GM19324 (cell line): ENCODE data around the gene AKNA.
"Not testable (repeated sequence)": the region's sequence is repeated elsewhere in the genome, so short reads cannot be mapped to it uniquely, and the experiment has no call there.

Experiments
- ATAC-seq: cut with Tn5 transposase; IDR thresholded peaks from one replicate; pipeline ENCODE4 v1.9.1; 2021; ENCODE audit warnings: mild to moderate bottlenecking, moderate library complexity; ENCODE audit not compliant: unreplicated experiment, low FRiP score

AKNA gene

DNA sequence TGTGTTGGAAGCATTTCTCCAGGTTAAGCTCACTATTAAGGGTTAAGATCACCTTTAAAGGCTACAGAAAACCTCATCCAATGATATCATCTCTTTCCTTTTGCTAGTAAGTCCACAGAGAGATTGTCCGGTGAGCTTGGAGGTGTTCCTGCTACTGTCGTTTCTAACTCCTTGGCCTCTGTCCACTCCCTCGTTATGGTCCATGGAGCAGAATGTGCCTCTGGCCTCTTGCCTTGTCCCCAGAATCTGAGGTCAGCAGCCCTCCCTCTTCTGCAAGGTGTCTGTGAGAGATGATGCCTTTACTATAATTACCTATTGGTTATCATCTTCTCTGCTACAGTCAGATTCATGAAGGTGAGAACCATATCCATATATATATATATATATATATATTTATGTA is 43.1 kb downstream of the AKNA start:
- ATAC-seq = no peak

DNA sequence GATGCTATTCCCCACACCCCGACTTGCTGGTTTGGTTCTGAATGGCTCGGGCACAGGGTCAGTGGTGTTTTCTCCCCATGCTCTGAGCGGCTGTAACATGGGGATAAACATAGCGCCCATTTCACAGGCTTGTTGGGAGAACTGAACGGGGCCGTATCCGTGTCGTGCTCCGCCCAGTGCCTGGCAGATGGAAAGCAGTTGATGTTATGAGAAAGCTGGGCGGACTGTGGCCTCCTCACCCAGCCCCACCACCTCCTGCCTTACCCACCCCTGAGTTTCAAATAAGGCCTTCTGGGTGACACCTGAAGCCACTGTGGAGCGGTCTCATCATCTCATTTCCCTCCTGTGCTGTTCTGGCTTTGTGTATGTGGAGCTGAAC is 43.6 kb downstream of the AKNA start:
- ATAC-seq = no peak

DNA sequence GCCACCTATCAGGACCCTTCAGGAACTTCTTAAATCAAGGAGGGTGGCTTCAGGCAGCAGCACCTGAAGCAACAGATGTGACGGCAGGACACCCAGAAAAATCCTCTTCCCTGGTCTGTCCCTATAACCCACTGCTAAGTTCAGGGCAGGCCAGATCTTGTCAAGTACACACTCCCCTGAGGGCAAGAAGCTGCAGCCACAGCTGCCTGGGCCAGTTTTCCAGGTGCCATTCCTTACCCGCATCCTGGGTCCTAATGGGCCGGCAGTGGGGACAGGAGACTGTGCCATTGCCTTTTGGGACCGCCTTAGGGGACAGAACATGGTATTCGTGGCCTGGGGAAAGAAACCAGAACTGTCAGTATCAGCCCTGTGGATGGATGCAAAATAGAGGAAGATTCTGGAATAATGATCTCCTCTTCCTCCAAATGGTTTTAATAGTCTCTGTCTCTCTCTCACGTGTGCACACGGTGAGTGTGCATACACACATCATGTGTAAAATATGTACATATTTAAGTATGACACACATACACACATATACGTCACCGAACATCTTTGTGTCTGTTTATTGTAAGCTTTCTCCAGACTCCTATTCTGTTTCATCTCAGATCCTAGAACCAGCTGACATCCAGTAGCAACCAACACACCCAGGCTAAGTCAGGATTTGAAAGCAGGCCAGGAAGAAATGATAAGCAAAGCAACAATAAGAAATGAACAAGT is 44.2 kb downstream of the AKNA start:
- ATAC-seq = no peak

DNA sequence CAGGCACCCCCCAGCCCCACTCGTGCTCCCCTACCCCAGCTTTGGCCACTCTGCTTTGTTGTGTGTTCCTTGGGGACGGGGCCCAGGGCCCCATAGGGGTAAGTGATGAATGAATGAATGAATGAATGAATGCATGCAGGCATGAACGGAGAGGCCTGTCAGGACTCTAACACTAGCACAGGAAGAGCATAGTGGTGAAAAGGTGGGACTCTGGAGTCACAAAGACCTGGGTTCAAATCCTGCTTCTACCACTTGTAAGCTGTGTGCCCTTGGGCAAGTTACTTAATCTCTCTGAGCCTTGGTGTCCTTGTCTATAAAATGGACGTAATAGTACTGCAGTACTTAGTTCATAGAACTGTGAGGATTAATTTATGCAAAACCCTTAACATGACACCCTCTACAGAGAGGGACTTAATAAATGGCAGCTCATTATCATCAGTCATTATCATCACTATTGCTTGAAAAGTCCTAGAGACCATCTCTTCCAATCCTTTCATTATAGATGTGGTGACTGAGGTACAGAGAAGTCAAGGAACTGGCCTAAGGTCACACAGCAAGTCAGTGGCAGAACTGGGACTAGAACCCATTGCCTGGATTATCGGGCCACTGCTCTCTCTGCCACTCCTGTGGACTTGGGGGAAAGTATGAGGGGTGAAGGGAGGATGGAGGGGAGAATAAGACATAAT is 44.9 kb downstream of the AKNA start:
- no peak for ATAC-seq

DNA sequence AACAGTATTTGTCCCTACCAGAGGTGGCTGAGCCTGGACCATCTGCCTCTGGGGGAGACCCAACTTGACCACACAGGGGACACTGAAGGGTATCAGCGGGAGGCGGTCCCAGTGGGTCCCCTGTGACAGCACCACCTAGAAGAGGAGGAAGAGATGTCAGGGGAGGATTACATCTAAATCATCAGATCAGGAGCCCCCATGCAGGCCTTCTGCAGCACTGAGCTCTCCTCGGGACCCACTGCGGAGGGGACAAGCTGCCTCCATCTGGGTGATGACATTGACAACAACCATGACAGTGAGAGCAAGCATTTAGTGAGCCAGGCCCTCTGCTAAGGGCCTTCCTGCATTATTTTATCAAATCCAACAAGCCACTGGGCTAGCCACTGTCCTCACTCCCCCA is 45.8 kb downstream of the AKNA start:
- no peak for ATAC-seq

DNA sequence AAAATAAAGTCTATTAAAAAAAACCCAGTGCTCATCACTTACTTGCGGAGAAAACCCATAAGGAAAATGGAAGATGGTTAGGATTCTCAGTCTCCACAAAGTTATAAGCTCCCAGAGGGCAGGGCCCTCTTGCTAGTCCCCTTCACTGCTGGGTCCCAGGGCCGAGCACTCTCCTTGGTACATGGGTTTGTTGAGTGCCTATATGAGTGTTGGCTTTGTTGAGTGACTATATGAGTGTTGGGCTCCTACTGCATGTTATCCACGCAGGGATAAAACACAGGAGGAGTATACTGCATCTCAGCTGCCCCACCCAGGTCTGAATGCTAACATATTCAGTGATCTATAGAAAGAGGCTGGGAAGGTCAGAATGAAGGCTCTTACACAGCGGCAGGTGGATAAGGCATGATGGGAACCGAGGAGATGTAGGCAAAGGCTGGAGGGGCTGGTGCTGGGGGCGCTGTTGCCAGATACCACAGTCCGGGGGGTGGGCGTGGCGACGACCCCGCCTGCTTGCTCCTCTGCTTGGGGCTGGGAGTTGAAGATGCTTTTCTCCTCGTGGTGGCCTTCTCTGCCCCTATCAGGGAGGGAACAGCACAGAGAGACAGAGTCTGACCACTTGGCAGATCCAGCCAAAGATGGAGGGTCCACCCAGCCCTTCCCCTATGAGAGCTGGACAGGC is 46.5 kb downstream of the AKNA start:
- no peak for ATAC-seq

DNA sequence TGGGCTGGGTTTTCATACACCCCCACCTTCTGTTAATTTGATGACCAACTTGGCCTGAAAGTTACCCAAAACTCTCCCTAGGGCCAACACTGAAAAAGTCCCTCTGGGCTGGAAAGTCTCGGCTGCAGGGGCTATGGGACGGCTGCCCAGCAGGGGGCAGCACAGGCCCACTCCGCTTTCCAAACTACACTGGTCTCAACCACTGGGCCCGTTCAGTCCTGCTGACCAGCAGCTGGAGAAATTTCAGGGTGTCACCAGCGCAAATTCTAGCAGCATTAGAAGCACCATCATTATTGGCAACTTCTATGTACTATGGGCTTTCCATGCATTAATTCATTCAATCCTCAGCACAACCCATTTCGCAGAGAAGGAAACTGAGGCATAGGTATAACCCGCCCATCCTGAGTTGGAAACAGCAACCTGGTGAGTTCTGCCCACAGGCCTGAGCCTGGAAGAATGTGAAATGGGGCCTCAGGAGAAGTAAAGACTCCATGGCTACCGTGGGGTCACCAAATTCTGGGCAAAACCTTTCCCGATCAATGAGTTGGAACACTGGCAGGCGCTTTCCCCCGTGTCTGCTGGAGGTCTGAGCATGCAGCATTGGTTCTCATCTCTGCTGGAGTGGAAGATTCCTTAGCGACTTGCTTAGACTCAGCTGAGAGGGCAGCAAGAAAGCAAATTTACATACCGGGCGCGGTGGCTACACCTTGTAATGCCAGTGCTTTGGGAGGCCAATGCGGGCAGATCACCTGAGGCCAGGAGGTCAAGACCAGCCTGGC is 48.5 kb downstream of the AKNA start:
- peak; percentile 61 for ATAC-seq

DNA sequence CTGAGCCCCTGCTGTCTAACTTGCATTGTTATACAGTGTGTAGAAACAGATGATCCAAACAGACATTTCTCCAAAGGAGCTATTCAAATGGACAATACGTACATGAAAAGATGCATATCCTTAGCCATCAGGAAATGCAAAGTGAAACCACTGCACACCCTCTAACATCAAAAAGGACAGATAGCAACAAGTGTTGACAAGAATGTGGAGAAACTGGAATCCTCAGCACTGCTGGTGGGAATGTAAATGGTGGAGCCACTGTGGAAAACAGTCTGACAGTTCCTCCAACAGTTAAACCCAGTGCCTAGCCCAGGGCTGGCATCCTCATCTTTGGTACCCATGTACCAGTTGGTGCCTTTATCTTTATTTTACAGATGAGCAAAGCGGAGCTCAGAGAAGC is 49.6 kb downstream of the AKNA start:
- ATAC-seq = no peak

DNA sequence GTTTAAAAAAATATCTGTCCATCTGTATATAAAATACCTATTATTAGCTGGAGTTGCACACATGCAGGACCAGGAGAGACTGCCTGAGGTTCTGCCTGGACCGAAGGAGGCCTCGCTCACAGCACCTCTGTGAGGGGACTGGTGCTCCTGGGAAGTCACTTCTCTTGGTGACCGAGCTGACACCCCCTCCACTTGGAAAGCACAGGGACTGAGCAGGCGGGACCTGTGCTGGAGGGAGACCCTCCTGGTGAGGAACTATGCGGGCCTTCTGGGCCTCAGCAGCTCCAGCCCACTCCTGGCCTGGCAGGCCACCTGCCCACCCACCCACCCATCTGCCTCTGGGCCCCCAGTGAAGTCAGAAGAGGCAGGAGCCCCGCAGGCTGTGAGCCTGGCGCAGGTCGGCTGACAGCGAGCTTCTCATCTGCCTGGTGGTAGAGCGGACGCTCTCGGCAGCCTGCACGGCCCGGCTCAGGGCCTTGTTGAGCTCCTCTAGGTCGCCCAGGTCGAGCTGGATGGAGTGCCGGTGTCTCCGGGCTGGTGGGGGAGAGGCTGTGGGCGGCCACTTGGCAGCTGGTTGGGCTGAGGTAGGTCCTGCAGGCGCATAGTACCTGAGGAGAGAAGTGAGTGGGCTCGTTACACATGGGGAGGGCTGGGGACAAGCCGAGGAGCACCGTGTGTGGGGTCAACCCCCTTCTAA is 50.9 kb downstream of the AKNA start:
- no peak for ATAC-seq

DNA sequence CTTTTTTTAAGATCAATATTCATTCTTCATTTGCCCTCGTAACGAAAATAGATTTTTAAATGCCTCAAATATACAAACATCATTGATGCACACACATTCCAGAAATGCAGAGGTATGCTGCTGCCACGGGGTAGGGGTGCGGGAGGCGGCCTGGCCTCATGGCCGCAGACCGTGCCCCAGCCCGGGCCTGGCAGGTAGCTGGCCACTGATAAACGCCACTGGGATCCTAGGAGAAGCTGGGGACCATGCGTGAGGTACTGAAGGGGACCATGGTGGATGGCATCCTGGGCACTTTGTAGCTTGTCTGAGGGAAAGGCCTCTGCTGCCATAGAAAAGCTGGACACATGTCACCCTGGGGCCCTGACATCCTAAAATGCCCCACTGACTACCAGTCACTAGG is 51.6 kb downstream of the AKNA start:
- no peak for ATAC-seq

DNA sequence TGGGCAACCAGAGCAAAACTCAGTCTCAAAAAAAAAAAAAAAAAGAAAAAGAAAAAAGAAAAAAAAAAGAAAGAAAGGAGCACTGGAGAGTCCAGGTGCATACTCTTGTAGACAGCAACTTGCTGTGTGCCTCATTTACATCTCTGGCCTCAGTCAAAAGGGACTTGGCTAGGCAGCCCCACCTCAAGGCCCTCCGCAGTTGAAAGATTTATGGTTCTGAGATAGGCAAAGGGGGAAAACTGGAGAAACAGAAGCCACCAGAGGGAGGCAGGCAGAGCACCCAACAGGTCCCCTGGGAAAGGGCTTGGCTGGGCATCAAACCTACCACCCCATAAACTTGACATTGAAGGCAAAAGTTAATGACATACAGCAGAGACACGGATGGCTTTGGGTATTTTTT is 52.0 kb downstream of the AKNA start:
- no peak for ATAC-seq

DNA sequence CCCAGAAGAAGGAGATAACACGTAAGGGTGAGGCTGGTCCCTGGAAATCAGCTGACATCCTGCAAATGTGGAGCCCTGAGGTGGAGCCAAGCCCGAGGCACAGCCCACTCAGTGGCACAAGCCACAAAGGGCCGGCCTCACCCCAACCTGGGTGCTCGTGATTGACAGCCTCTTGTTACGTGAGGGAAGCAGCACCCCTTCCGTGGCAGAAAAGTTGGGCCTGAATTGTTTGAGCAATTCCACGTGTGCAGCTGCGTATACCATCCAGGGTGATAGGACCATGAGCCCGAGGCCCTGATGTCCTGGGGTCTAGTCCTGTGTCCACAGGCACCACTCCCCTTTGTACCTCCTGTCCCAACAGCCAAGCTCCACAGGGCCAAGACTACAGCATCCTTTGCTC is 53.3 kb downstream of the AKNA start:
- ATAC-seq = no peak

DNA sequence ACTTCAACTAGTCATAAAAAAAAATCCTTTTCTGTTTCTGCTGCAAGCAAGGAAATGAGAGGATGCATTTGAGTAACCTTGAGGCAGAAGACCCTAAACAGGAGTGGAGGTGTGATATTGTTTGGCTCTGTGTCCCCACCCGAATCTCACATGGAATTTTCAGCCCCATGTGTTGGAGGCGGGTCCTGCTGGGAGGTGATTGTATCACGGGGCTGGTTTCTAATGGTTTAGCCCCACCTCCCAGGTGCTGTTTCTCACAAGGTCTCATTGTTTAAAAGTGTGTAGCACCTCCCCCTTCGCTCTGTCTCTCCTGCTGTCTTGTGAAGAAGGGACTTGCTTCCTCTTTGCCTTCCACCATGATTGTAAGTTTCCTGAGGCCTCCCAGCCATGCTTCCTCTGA is 54.1 kb downstream of the AKNA start:
- ATAC-seq = not testable (repeated sequence)

DNA sequence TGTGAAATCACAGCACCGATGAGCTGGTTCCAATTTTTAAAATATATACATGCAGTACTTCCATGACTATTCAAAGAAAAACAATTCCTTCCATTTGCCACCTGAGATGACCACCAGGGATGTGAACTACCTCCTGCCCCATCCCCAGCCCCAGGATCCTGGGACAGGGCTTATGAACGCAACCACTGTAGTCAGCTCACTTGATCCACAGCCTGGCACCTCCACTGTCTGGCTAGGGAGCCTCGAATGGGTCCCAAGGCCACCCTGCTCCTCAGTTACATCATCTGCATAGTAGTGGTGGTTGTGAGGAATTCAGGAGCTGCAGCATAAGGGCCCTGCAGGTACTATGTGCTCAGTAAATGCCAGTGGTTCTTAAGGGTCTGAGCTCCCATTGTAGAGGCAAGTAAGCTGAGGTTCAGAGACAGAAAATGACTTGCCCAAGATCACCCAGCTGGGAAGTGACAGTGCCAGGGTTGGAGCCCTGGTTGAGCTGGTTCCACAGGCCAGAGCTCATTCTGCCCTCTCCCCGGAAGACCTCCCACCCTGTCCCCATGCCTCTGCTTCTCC is 55.2 kb downstream of the AKNA start:
- ATAC-seq = not testable (repeated sequence)

DNA sequence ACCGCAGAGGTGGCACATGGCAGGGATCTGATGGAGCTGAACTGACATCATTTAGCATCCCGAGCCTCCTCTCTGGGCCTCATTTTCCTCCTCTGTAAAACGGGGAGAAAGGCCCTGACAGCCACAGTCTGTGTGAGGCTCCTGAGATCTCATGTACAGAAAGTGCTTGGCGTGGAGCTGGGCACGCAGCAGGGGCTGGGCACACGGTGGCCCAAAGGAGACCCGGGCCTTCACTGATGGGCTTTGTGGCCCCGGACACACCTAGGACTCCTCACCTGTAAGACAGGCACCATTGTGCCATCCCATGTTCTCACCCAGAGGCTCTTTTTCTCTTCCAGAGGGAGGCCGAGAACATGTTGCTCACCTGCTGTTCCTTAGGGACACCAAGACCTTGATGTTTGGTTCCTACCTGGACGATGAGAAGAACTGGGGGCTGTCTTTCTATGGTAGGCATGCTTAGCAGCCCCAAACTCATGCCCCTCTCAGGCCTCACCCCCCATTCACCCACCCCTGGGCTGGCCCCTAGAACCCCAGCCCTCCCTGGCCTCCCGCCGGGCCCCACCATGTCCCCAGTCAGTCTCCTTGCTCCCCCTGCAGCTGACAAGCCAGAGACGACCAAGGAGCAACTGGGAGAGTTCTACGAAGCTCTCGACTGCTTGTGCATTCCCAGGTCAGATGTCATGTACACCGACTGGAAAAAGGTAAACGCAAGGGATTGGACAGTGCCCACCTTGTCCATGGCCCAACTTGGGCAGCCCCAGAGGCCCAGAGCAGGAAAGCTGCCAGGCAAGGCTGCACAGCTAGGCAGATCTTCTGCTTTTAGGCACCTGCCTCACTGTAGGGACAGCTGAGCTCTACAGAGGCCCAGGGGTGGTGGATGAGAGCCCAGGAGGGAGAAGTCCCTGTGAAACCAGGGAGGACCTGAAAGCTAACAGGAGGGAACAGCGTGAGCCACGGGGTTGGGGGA is 56.3 kb downstream of the AKNA start:
- ATAC-seq = not testable (repeated sequence)

DNA sequence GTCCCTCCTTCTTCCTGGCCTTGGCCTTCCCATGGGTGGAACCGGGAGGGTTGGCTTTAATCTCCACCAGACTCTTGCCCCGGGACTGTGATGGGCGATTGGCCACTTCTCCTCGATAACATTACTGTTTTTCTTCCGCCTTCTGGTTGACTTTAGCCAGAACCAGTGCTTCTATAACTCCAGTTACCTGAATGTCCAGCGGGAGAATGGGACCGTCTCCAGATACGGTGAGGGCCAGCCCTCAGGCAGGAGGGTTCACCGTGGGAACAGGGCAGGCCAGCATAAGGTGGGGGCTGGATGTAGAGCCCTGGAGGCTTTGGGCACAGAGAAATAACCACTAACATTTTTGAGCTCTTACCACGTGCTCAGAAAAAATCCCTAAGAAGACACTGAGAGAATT is 57.1 kb downstream of the AKNA start:
- ATAC-seq = no peak

DNA sequence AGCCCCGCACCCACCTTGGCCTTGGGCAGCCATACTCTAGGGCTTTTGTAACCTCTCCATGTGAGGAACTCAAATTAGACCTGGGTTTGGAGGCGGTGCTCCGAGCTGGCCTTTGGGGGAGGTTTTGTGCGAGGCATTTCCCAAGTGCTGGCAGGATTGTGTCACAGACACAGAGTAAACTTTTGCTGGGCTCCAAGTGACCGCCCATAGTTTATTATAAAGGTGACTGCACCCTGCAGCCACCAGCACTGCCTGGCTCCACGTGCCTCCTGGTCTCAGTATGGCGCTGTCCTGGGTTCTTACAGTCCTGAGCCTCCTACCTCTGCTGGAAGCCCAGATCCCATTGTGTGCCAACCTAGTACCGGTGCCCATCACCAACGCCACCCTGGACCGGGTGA is 58.2 kb downstream of the AKNA start, which contains the start of gene ORM2:
TSS of gene ORM2 (plus strand) at position 245 of the 398 bp plus-strand sequence. CDS start at position 281, 36 bp downstream.
- ATAC-seq = not testable (repeated sequence)

DNA sequence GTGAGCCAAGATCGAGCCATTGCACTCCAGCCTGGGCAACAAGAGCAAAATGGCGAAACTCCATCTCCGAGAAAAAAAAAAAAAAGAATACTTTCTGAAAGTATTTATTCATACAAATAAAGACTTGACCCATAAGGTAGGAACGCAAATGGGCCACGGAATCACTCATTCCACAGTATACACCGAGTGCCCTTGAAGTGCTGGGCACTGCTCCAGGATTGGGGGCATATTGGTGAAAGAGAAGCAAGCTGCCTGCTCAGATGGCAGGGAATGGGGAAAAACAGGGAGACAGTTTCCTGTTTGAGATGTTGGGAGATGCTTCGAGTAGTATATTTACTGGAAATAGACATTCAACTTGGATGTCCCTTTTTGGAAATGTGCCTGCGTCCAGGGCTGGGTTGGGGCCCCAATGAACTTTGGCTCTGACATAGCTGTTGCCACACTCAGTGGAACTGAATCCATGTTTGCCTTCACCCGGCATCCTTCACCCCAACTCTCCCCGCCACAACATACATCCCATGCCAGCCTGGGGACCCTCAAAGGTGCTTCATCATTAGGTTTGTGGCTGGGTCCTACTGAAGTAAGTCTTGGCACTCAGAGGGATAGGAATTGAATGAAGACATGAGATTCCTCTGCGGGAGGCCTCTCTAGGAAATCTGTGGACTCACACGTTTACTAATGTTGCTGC is 58.7 kb downstream of the AKNA start:
- ATAC-seq = not testable (repeated sequence)
